Breast epithelium (tissue), 3 donors: ENCODE measurements around the gene SNAI3.

Source experiments
- CTCF ChIP-seq, 3 donors: fragments of 450-650 bp; IDR thresholded peaks; one replicate each; pipeline ENCODE4 v1.5.1; 2016 to 2017; ENCODE audit warnings: antibody characterized with exemption in 3 of 3, mild to moderate bottlenecking in 3 of 3, moderate library complexity in 3 of 3
- POLR2A ChIP-seq: fragments of 450-650 bp; IDR thresholded peaks from one replicate; pipeline ENCODE4 v1.6.1; 2016; ENCODE audit warnings: antibody characterized with exemption, mild to moderate bottlenecking, moderate library complexity
- POLR2AphosphoS5 ChIP-seq, 3 donors: sonication (generic); formaldehyde crosslinking; IDR thresholded peaks; one replicate each; pipeline ENCODE4 v1.6.1; 2017; ENCODE audit warnings: antibody characterized with exemption in 3 of 3

- TF ChIP-seq CTCF (IDR thresholded peaks at IDR 0.05) (no peak), POLR2A (no peak), POLR2AphosphoS5 (IDR thresholded peaks at IDR 0.05) (no peak)
Observed at GRCh38 chr16:88718178-88718577, 31.9 kb upstream of the SNAI3 start.
